GM12873 (cell line): Measurements from ENCODE around the gene GNG7.

Experiments
- TF ChIP-seq, protein P1 (sequence below): IDR thresholded peaks from 2 replicates; pipeline ENCODE4 v1.5.1; 2012; ENCODE audit warnings: low read depth, mild to moderate bottlenecking, moderate library complexity, low read length, control low read depth; ENCODE audit not compliant: insufficient read depth; ENCODE audit errors: missing control alignments

The GNG7 gene

DNA sequence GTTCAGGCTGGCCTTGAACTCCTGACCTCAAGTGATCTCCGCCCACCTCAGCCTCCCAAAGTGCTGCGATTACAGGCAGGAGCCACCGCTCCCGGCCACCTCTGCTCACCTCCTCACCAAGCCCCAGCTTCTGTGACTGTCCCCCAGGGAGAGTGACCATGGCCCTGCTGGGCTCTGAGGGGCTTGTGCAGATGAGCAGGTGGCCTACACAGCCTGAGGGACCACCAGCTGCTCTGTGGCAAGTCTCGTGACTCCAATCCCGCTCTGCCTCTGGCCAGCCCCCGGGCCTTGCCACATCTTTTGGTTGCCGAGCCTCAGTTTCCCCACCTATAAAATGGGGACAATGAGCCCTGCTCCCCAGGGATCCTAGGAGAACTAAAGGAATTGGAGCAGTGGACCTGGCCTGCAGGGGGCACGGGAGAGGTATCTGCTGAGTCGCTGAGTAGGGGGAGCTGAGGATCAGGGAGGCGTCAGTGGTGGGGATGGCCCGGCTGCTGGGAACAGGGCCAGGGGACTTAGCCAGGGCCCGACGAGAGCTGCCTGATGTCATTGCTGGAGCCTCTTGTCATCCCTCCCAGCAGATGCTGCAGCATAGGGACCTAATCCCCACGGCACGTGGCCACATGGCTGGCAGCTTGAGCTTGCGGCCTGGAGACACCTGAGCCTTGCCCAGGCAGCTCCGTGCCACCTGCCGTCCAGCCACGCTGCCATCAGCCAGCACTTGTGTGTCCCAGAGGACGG, 151.9 kb downstream of the GNG7 start:
- TF ChIP-seq, protein P1, sequence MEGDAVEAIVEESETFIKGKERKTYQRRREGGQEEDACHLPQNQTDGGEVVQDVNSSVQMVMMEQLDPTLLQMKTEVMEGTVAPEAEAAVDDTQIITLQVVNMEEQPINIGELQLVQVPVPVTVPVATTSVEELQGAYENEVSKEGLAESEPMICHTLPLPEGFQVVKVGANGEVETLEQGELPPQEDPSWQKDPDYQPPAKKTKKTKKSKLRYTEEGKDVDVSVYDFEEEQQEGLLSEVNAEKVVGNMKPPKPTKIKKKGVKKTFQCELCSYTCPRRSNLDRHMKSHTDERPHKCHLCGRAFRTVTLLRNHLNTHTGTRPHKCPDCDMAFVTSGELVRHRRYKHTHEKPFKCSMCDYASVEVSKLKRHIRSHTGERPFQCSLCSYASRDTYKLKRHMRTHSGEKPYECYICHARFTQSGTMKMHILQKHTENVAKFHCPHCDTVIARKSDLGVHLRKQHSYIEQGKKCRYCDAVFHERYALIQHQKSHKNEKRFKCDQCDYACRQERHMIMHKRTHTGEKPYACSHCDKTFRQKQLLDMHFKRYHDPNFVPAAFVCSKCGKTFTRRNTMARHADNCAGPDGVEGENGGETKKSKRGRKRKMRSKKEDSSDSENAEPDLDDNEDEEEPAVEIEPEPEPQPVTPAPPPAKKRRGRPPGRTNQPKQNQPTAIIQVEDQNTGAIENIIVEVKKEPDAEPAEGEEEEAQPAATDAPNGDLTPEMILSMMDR, result no peak

DNA sequence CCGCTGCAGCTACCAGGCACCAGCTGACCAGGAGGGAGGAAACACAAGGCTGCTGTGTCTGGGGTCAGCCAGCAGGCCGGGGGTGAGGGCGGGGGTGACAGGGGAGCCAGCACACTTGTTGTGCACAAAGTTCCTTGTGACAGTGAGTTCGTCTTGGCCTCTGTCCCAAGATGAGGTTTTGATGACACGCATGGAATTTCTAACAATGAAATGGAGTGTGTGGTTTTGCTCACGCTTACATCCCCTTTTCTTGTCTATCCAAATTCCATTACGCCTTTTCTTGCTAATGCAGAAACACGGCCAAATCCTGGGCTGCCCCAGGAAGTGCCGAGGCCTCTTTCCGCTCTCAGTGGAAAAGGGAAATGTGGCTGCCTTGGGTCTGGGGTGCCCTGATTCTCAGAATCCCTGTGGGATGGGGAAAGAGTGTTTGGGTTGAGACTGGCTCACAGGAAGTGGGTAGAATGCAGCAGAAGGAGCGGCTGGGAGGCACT, 152.7 kb downstream of the GNG7 start:
- TF ChIP-seq, protein P1, result no peak

DNA sequence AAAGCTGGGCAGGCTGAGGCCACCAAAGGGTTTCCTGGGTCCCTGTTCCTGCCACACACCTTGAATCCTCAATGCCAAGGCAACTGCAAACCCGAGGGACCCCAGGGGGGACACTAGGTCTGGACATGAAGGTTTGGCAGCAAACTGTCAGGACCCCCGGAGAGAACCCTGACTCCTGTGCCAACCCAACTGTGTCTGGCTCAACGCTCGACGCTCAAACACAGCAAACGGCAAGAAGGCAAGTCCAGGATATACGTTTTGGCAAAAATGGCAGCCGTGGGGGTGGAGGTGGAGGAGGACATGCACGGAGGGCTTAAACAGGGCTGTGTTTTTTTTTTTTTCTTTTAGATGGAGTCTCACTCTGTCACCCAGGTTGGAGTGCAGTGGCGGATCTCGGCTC, 153.5 kb downstream of the GNG7 start:
- TF ChIP-seq, protein P1, result no peak

DNA sequence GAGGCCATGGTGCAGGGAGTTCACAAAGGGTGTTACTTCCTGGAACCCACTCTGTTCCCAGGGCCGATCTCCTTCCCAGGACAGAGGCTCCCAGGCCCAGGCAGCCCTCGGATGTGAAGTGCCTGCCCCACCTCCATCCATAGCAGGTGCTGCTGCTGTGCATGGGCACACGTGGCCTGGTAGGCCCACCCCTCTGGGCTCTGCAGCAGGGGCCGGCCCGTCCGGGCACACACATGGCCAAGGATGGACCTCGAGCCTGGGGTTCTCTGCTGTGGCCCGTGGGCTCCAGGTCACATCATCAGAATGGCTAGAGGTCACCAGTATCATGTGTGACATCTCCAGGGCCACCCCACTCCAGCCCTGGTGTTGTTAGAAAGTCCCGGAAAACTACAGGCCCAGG, 154.8 kb downstream of the GNG7 start:
- TF ChIP-seq, protein P1, result no peak

DNA sequence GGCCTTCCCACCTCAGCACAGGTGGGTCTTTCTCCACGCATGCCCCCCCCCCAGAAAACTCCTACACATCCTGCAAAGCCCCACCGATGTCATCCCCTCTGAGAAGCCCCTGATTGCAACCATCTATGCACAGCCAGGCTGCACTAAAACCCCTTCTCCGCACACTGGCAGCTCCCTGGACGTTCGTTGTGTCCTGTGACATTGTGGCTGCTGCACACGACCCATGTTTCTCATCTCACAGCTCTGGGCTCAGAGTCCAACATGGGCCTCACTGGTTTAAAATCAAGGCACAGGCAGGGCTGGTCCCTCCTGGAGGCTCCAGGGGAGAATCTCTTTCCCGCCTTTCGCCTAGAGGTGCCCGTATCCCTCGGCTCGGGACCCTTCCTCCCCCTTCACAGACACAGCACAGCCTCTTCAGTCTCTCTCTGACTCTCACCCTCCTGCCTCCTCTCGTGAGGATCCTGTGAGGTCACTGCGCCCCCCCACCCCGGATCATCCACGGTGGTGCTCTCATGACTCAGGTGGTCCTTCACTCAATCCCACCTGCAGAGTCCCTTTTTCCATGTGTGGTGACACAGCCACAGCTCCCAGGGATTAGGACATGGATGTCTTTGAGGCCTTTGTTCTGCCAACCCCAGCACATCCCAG, 155.3 kb downstream of the GNG7 start:
- TF ChIP-seq, protein P1, result no peak

DNA sequence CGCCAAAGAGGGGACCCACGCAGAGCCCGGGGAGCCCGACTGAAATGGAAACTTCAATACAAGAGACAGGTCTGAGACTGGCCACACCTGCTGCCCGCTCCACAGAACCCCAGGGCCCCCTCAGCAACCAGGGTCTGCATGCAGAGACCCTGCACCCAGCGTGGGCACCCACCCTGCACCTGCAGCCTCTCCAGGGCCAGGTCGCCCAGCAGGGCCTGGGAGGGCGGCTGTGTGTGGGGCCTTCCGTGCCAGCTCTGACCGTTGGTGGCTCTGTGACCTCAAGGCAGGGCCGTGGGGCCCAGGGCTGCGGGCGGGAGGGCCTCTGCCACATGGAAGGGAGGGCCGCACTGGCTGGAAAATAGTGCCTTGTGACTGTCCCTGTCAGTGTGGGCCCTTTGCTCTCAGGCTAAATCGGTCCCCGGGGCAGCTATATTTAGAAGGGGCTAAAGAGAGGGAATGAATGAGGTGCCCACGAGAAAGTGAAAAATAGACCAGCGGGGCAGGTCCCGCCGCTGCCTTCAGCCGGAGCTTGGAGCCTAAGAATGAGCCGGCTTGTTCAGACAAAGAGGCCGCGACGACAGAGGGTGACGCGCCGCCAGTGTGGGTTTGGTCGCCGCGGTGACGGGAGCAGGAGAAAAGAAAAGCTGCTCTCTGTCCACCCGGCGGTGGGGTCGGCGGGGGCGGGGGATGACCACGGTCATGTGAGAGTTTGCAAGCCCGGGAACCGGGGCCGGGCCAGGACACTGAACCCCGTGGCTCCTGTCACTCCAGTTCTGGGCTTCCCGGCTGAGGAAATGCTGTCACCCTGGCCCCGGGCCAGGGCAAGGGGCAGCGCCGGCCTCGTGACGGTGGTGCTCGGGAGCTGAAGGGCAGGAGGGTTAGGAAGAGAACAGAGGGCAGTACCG, 156.1 kb downstream of the GNG7 start:
- TF ChIP-seq, protein P1, result no peak
